ENCODE results near the gene LCE6A.

The LCE6A gene

DNA sequence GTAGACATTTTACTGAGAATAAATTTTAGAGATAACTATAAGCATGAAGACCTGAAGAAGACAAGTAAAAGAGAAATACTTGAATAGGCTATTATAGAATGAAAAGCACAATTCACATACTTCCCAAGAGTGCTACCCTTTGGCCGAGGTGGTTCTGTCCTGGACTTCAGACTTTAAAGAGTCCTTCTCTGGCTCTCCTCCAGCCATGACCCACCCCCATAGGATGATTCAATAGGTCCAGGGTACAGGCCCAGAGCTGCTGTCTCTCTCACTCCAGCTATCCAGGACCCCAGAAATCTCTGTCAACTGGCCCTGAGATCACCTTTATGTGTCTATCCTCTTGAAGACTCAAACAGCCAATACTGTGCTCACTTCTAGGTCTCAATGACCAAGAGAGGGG, 34.2 kb downstream of the LCE6A start:
- DNase-seq = no peak

DNA sequence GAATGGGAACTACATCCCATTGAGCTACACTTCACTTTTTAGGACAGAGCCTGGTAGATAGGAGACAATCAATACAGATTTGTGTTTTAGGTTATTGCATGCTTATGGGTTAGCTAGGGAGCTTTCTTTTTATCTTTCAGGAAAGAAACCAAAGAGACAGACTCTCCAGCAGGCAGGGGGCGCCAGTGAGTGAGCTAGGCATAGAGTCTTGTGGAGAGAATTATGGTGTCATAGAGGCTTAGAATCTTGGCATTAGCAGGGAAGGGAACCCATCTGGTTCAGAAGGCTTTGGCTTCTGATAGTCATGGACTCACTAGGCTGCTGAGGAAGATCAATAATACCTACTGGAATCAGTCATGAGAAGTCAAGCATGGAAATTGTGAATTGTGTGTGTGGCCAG, 35.4 kb downstream of the LCE6A start, which contains the start of gene SMCP:
Gene SMCP, plus strand, starts transcription at position 281 of the 400 bp plus-strand sequence. CDS start 6,101 bp downstream, outside the sequence.
- no peak for DNase-seq

DNA sequence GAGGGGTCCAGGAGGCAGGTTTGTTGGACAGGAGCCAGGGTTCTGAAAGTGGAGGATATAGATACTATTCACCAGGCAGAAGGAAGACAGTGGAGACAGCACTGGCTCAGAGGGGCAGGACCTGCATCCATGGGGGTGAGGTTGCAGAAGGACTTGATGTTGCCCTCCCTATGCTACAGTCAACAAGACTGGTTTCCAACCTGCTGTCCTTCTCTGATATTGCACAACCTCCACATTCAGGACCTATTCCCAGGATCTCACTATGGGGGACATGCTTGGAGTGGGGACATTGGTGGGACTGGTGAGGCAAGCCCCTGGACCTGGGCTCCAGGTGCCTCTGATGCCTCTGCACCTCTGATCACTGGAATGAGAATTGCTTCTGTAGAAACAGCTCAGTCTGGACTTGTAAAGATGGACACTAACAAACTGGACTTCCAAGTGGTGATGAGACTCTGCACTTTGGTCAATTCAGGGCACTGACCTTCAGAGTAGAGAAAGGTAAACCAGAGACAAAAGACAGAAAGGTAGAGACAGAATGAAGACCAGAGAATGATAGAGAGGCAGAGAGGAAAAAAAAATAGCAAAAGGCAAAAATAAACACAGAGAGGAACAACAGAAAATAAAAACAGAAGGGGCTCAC, 37.0 kb downstream of the LCE6A start:
- DNase-seq = no peak

DNA sequence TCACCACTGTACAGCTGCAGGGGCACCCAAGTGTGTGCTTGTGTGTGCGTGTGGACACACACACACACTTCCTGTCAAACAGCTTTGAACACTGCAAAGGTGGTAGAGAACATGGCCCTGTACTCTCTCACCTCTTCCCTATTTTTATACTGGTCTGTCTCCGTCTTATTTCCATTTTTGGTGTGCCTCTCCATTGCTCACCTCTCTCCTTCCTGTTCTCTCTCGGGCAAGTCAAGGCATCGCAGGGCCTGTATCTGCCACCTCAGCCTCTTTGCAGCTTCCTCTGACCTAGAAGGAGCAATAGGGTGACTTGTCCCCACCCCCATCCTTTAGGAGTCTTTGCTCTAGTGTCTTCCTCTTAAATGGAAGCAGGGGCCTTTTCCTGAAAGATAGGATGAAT, 37.7 kb downstream of the LCE6A start:
- DNase-seq = no peak

DNA sequence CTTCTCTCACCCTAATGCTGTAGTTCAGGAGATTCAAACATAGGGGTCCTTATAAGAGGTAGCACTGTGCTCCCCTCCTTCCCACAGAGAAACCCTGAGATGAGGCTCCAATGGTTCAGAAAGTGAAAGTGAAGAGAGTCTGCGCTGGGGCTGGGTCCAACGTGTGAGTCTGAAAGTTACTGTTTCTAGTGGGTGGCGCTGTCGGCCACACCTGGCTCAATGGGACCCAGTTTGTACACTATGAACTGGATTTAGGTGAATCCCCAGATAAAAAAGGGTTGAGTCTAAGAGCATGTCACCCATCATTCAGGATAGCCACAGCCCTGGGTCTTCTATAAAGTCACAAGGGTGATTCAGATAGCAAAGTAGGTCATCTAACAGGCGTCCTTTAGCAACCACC, 38.3 kb downstream of the LCE6A start:
- no peak for DNase-seq

DNA sequence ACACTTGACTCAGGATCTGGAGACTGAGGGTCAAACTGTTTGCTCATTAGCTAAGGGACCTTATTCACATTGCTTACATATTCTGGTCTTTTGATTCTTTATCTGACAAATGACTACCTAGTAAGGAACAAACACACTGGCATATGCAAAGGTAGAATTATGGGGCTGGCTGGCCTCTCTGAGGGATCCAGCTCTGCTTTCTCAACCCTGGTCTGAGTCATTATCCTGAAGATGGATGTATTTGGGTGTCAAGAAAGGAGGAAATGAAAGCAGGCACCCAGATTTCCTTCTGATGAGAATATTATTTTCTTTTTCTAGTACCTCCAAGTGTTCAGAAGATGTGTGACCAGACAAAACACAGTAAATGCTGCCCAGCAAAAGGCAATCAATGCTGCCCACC, 41.4 kb downstream of the LCE6A start:
- DNase-seq = no peak

DNA sequence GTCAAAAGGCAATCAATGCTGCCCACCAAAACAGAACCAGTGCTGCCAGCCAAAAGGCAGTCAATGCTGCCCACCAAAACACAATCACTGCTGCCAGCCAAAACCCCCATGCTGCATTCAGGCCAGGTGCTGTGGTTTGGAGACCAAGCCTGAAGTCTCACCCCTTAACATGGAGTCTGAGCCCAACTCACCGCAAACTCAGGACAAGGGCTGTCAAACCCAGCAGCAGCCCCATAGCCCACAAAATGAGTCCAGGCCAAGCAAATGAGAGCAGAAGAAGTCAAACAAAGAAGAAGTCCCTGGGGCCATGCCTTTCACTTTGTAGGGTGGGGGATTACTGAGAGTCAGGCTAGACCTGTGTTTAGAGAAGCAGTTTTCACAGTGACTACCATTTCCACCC, 41.9 kb downstream of the LCE6A start:
- DNase-seq = no peak

DNA sequence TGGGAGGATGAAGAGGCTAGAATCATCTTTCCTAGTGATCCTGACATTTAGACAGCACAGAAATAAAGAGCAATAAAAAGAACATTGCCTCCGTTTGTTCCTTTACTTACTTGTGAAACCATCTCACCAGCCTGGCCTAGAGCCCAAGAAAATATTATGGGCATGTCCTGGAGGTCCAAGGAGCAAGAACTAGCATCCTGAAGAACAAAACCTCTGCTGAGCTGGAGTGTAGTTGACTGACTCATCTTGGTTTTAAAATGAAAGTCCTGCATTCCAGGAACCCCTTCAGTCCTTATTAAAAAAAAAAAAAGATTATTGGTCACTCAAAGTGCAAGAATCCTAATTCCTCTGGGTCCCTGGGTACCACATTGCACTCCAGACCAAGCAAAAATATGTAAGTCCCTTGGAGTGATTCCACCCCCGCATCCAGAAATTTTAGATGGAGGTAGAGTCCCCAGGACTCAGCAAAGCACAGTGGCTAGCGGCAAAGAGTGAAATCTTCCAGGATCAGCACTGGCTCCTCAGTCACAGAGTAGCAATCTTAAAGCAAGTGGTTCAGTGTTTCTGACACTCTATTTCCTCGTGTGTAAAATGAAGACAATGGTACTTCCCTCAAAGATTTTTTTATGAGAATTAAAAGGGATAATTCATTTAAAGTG, 42.4 kb downstream of the LCE6A start:
- no peak for DNase-seq

DNA sequence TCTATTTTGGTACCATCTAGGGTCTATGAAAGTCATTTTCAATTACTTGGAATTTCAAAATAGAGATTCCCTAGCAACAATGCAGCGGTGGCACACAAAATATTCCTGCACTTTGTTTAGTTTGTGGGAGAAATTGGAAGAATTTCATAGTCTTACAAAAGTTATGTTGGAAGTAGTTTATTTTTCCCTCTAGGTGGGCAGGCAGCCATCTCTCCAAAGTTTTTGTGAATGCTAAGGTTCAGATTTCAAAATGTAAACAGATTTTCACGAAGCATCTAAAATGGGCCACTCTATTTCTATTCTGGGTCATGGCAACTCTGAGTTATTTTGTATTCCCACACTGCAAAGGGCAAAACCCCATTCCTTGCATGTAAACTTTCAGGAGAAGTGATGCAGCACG, 43.4 kb downstream of the LCE6A start:
- DNase-seq = no peak

DNA sequence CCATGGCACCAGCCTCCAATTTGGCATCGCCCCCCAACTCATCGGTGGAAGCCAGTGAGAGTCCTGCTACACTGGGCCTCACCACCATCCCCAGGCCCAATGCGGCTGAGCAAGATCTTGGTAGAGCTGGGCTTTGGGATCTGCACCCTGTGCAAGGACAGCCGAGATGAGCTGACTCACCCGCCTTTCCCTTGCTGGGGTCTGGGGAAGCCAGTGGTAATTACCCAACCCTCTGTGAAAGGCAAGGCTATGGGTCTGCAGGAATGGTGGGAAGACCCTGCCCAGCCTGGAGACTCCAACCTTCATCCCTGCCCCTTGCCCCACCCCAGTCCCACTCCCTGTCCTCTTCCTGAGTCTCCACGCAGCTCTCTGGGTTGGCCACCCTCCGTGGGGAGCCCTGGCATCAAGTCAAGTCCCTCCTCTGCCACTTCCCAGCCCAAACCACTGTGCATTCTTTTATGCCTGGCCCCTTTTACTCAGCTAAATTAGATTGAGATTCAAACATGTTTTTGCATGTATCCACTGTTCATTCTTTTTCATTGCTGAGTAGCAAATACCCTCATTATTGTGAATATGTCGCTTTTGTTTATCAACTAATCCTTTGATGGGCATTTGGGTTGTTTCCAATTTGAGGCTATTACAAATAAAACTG, 44.2 kb downstream of the LCE6A start:
- DNase-seq = no peak

DNA sequence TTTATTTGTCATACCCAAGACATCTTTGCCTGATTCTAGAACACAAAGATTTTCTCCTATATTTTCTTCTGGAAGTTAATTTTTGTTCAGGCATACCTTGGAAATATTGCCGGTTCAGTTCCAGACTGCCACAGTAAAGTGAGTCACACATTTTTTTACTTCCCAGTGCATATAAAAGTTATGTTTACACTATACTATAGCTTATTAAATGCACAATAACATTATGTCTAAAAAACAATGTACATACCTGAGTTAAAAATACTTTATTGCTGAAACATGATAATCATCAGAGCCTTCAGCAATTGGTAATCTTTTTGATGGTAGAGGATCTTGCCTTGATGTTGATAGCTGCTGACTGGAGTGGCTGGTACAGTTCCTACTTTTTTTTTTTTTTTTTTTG, 45.5 kb downstream of the LCE6A start:
- DNase-seq = no peak

All from stimulated activated naive CD4-positive, alpha-beta T cell (primary cell).